ENCODE measurements around the gene CCN6.

The CCN6 gene

DNA sequence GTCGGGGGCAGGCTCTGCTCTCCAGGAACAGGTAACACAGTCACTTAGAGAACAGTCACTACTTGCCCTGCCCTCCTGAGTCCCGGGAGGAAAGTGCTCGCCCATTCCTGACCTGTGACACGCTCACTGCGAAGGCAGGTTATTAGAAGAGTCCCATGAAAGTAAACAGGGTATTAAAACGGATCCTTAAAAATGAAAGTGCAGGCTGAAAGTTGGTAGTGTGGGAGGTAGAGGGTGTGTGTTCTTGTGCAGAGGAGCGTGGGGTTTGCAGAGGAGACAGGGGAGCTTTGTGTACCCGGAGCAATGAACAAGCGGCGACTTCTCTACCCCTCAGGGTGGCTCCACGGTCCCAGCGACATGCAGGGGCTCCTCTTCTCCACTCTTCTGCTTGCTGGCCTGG is at the start of gene CCN6:
Gene CCN6, plus strand, starts transcription at position 104 of the 400 bp plus-strand sequence. Its CDS starts 254 bp downstream, at position 358.
- no peak for DNase-seq

DNA sequence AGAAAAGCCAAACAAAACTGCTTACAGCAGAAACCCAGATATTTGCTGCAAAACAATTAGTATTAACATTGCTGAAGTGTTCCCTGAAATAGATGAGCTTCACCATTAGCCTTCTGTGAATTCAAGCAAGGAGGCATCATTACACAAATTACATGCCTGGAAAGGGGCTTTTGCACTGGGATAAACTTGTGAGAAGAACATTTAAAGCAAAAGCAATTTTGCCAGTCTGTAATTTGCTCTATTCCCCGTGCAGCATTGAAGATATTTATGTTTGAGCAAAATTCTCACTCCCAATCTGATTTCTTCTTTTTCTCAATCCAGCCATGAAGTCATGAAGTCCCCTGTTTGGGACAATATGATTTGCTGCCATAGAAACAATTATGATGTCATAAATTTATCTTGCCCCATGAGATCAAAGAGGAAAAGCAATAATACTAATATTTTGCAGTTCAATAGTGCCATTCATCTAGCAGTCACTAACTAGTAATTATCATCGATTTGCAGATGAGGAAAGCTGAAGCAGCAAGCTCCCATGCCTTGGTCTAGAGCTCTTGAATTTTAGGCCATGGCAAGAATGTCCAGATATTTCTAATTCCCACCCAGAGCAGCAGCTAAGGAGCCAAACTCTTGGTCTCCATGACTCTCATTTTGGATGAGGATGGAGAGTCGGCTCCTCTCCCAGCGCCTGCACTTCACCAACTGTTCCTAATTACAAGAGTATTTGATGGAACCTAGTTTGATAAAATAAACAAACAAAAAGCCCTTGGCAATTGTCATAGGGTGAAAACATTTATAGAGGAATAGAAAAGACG is 49.5 kb upstream of the CCN6 start:
- DNase-seq, result no peak

DNA sequence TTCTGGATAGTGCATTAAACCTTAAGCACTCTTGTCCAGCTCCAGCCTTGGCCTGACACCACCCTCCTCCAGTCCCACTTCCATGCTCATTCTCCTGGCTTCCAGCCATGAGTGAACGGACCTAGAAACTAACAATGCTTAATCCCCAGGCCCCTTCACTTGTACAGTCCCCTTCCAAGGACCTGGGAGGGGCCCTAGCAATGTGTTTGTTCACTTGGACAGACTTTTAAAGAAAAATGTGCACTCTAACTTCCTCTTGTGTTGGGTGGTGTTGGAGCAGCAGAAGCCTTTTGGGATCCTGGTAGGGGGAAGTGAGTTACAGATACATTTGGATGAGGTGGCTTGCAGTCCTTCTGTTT is 48.9 kb upstream of the CCN6 start:
- DNase-seq, result no peak

- DNase-seq, result no peak
These were observed 46.6 kb upstream of the CCN6 start for GRCh38 chr6:112007254-112007653.

- DNase-seq, result no peak
These were observed 46.1 kb upstream of the CCN6 start for GRCh38 chr6:112007805-112008204.

DNA sequence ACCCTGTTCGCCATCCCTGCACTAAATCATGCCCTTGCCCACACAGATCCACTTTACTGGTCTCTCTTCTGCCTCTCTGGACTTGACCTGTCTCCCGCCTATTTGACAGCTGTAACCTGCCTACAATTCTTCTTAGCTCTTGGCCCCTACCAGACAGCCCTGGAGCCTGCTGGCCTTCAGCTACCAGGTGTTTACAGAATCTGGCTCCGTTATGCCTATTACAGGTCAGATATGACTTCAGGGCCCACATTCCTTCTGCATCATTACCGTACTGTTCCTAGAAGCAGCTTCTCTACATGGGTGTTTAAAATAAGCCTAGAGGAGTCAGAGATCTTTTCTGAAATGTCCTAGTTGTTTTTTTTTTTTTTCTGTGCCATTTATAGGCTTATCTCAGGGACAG is 45.4 kb upstream of the CCN6 start:
- no peak for DNase-seq

DNA sequence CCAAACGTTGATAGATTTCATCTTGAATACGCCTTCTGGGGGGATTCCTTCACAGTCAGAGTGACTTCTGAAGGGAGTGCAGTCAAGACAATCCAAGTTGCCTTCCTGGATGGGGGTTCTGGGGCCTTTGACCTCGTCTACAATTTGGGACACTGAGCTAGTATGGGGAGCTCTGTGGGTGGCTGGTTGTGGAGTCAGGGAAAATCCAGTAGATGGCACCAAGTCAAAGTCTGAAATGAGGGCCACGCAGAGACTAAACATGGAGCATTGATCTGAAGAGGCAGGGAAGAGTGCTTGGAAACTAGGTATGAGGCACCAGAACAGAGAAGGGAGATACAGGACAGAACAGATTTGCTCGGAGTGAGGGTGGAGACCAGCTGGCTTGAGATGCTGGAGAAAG is 43.6 kb upstream of the CCN6 start:
- no peak for DNase-seq

DNA sequence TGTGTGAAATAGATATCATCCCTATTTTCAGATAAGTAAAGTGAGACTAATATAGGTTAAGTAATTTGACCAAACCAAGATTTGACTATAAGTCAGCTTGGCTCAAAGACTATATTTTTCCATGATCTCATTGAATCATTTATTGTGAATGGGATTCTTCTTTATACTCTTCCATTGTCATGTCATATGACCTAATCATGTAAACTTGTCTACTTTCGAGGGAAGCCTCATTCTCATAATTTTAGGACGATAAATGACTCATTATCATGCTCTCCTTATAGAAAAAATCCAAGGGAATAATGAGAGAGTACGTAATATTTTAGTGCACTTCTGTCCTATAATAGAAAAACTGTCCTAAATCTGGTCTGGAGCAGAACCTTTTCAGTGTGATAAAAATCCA is 40.9 kb upstream of the CCN6 start:
- DNase-seq, result no peak

GRCh38 chr6:112014483-112014882 is 39.4 kb upstream of the CCN6 start:
- no peak for DNase-seq

GRCh38 chr6:112015725-112016124 is 38.2 kb upstream of the CCN6 start:
- DNase-seq, result no peak

- DNase-seq, result no peak
These were observed 37.6 kb upstream of the CCN6 start for GRCh38 chr6:112016320-112016719.

GRCh38 chr6:112017169-112017568 is 36.7 kb upstream of the CCN6 start:
- no peak for DNase-seq

- DNase-seq, result no peak
These were observed 36.0 kb upstream of the CCN6 start for GRCh38 chr6:112017760-112018537.

DNA sequence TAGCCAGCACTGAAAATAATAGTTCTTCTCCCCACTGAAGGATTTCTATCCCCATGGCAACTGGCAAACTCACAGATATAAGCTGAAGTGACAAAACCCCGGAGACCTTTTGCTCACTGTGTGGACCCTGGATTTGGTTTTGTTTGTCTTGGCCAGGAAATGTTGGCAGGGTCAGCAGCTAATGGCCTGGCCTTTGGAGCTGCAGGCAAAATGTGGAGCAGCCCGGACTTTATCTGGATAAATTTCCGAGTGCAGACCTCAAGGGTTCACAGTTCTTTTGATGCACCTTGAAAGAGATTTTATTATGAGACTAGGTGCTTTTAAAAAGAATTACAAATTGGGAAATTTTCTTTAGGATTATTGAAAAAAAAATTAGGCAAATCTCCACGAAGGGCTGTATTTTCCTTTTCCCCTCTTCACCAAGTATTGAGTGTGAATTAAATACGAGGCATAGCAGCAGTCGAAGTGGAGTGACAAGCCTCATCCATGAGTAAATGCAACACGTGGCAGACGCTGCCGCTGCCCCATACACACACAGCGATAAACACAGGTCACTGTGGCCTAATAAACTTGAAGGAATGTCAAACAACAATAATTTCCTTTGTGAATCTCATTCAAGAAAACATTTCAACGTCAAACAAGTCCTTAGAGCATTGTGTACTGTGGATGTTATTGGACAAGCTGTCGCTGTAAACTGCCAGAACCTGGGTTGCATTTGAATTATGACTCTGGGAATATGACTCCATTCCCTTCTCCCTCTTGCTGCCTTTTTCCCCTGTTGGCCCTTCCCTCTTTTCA is 35.1 kb upstream of the CCN6 start:
- DNase-seq, result no peak

DNA sequence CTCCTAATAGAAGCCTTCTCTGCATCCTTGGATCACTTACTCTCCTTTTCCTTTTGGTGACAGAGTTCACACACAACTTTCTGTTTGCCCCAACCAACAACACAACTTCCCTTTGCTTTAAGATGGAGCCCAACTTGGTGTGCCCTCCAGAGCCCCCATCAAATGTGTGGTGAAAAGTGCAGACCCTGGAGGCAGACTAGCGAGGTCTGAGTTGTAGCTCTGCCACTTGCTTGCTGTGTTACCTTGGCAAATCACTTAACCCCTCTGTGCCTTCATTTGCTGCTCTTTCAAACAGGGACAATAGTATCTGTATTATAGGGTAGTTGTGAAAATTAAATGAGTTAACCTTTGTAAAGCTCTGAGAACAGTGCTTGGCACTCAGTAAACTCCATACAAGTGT is 34.3 kb upstream of the CCN6 start:
- no peak for DNase-seq

DNA sequence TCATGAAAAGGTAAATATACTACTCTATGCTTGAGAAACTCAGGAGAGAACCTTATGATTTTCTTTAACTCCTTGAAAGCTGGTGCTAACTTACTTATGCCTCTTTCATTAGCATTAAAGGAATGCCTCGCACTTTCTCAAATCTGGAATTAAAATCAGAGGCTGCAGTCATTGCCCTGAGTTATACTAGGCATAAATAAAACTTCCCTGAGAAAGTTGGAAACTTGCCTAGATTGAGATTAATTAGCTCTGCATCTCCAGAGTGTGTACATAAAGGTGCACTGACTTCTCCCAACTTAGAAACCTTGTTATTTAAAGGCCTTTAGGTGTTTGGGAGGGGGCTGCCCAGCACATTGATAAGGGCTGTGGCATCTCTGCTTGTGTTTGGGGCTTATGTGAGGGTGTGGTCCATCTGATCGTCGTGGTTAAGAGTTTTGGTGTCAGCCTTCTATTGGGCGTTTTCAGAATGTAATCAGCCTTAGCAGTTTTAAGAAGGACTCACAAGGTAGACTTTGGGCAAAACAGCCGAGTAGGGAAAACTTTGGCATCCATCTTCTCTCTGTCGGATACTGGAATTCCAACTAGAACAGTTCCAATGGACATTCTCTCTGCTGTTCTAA is 32.1 kb upstream of the CCN6 start:
- DNase-seq, result no peak

GRCh38 chr6:112022749-112023148 is 31.2 kb upstream of the CCN6 start:
- no peak for DNase-seq

DNA sequence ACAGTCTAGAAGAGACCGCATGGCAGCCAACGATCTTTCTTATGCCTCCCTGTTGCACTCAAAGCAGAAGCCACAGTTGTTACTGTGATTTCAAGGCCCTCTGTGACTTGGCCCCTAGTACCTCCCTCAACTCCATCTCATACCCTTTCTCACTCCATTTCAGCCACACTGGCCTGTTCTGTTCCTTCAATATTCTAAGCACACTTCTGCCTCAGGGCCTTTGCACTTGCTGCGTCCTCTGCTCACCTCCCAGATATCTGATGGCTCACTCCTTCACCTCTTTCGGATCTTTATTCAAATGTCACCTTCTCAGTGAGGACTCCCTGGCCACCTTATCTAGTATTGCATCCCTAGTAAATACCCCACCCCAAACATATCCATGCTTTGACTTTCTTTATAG is 29.4 kb upstream of the CCN6 start:
- no peak for DNase-seq

GRCh38 chr6:112026933-112027332 is 27.0 kb upstream of the CCN6 start:
- no peak for DNase-seq

DNA sequence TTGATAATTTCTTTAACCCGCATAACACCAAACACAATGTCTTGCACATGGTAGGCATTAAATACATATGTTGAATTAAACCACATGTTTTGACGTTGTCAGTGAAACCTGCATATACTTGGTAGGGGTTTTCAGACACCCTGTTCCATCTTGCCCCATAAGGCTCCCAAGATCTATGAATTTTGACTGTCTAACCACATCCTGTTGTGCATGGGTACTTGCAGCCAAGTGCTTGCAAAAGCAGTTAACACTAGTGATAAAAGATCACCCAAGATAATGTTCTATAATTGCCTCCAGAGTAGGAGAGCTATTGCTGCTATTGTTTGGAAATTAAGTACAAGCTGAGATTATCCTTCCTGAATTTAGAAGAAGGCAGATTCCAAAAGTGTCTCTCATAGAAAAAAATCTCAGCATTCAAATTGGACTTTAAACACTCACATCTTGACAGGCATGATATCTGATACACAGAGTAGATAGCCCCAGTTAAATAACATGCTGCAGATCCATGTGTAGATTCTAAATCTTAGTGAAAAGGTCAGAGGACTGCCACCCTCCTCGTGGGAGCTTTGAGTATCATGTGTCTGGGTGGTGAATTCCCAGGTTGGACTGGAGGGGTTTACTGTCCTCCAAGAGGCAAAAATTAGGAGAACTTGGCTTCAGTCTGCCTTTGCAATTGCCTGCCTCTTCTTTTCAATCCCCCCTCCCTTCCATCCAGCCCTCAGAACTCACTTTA is 25.8 kb upstream of the CCN6 start:
- DNase-seq, result no peak

DNA sequence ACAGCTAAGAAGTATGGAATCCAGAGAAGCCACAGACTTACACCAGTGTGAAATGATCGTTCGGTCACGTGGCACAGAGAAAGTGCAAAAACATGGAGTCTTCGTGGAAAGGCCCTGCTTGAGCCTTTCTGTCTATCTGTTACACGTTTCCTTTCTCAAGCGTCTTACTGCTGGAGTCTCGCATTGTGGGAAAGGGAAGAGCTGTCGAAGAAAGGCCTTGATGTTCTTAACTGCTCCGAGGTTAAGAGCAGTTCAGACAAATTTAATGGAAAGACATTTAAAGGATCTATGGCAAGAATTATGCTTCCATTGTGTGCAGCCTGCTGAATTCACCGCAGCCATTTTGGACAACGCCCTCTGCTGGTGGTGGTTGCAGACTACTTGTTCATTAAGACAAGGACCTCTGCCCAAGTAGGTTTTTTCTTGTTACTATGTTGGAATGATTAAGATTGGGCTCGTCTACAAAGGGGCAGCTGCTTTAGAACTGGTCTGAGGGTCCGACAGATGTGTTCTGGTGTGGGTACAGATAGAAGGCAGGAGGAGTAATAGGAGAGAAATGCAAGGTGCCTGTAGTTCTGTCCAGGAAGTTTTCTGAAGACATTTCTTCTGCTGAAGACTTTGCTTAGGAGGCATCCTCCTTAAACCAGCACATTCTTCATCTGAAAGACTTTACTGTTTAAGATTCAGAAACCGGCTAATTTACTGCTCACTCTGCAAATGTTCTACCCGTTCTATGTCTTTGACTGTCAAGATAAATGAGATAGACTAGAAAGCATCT is 24.7 kb upstream of the CCN6 start:
- DNase-seq, result no peak

All from 8988T (cell line).